GM23338 (cell line): ENCODE measurements around the gene PSD4. TPM values are rescaled to one million over a fixed set of nuclear protein-coding genes. Genes with fewer than 3 reads are reported as not detected.
A peak's percentile ranks its signal among the peaks of the same experiment; 100 is the strongest.

Experiments used
- ATAC-seq: fragments of 200-7000 bp; cut with Tn5 transposase; 3 replicates; pipeline ENCODE4 v1.9.1; 2020
- DNase-seq: peaks from one replicate; pipeline ENCODE4 v3.0.0-alpha.2; 2015; ENCODE audit warnings: low spot score
- H2AFZ ChIP-seq: fragments of 200-600 bp; sonication (generic); 2 replicates; pipeline ENCODE4 v1.8.0; 2016; ENCODE audit warnings: antibody characterized with exemption, mild to moderate bottlenecking, moderate library complexity
- H3F3A ChIP-seq: fragments of 200-600 bp; sonication (generic); replicated peaks from 2 replicates; pipeline ENCODE4 v1.8.0; 2017; ENCODE audit warnings: antibody characterized with exemption, mixed run types, low read depth
- H3K27ac ChIP-seq: fragments of 200-600 bp; sonication (generic); 2 replicates; pipeline ENCODE4 v1.6.1; 2016; ENCODE audit warnings: low read depth
- H3K27me3 ChIP-seq: fragments of 200-600 bp; sonication (generic); 2 replicates; pipeline ENCODE4 v1.8.0; 2016; ENCODE audit warnings: mild to moderate bottlenecking, mixed run types, moderate library complexity; ENCODE audit not compliant: insufficient read depth
- H3K36me3 ChIP-seq: fragments of 200-600 bp; sonication (generic); 2 replicates; pipeline ENCODE4 v1.8.0; 2016; ENCODE audit warnings: mild to moderate bottlenecking; ENCODE audit not compliant: insufficient read depth
- H3K4me1 ChIP-seq: fragments of 200-600 bp; sonication (generic); 2 replicates; pipeline ENCODE4 v1.8.0; 2016; ENCODE audit warnings: mild to moderate bottlenecking, moderate library complexity; ENCODE audit not compliant: insufficient read depth
- H3K4me2 ChIP-seq: fragments of 200-600 bp; sonication (generic); 2 replicates; pipeline ENCODE4 v1.7.1; 2017; ENCODE audit warnings: mixed run types
- H3K4me3 ChIP-seq: fragments of 200-600 bp; sonication (generic); 2 replicates; pipeline ENCODE4 v1.6.1; 2016; ENCODE audit warnings: mixed run types
- H3K79me2 ChIP-seq: fragments of 200-600 bp; sonication (generic); replicated peaks from 2 replicates; pipeline ENCODE4 v1.8.0; 2017; ENCODE audit warnings: mild to moderate bottlenecking; ENCODE audit not compliant: insufficient read depth
- H3K9me2 ChIP-seq: fragments of 200-600 bp; sonication (generic); 2 replicates; pipeline ENCODE4 v1.8.0; 2017; ENCODE audit not compliant: insufficient read depth
- H4K20me1 ChIP-seq: fragments of 200-600 bp; sonication (generic); replicated peaks from 2 replicates; pipeline ENCODE4 v1.8.0; 2017; ENCODE audit warnings: mild to moderate bottlenecking; ENCODE audit not compliant: insufficient read depth
- H3K27ac Mint-ChIP-seq: 2 replicates; pipeline ENCODE4 v1.8.0; 2020; ENCODE audit warnings: inconsistent platforms, mild to moderate bottlenecking, moderate library complexity, mixed read lengths
- H3K27me3 Mint-ChIP-seq: 3 replicates; pipeline ENCODE4 v1.8.0; 2022; ENCODE audit warnings: low read depth, mild to moderate bottlenecking, moderate library complexity, mixed read lengths, inconsistent platforms; ENCODE audit not compliant: insufficient read depth, poor library complexity
- H3K36me3 Mint-ChIP-seq: 3 replicates; pipeline ENCODE4 v1.8.0; 2021; ENCODE audit warnings: low read depth, mild to moderate bottlenecking, inconsistent platforms, moderate library complexity, mixed read lengths
- H3K4me1 Mint-ChIP-seq: 3 replicates; pipeline ENCODE4 v1.8.0; 2020; ENCODE audit warnings: mild to moderate bottlenecking, inconsistent platforms, mixed read lengths
- H3K4me3 Mint-ChIP-seq: 3 replicates; pipeline ENCODE4 v1.8.0; 2021; ENCODE audit warnings: moderate library complexity, mild to moderate bottlenecking, inconsistent platforms, mixed read lengths
- H3K9me3 Mint-ChIP-seq: 3 replicates; pipeline ENCODE4 v1.8.0; 2020; ENCODE audit warnings: moderate library complexity, mild to moderate bottlenecking, inconsistent platforms, mixed read lengths
- EZH2 ChIP-seq: fragments of 200-600 bp; sonication (generic); IDR thresholded peaks from one replicate; pipeline ENCODE4 v1.8.0; 2017; ENCODE audit warnings: antibody characterized with exemption, mild to moderate bottlenecking, low read depth; ENCODE audit not compliant: unreplicated experiment
- NANOG ChIP-seq: IDR thresholded peaks from 2 replicates; pipeline ENCODE4 v1.6.1; 2016; ENCODE audit warnings: antibody characterized with exemption, borderline replicate concordance
- POLR2AphosphoS5 ChIP-seq: IDR thresholded peaks from 2 replicates; pipeline ENCODE4 v1.6.1; 2016; ENCODE audit warnings: antibody characterized with exemption, low read depth
- STAT1 ChIP-seq: IDR thresholded peaks from one replicate; pipeline ENCODE4 v1.6.1; 2016; ENCODE audit warnings: antibody characterized with exemption; ENCODE audit not compliant: unreplicated experiment
- ZNF114 ChIP-seq: fragments of 250-450 bp; sonication (Bioruptor Pico); IDR thresholded peaks from 2 replicates; pipeline ENCODE4 v1.5.0; 2020; ENCODE audit warnings: mild to moderate bottlenecking, moderate library complexity
- ZNF331 ChIP-seq: fragments of 250-450 bp; sonication (Bioruptor Pico); IDR thresholded peaks from 2 replicates; pipeline ENCODE4 v1.5.0; 2020; ENCODE audit warnings: low read depth, mild to moderate bottlenecking, moderate library complexity
- polyA plus RNA-seq: library from polyadenylated mRNA; unstranded; fragments of >200 nt; fragmentation: Nextera tagmentation; extraction: Ambion mirVana; gene quantifications from 2 replicates; pipeline ENCODE4 v1.2.1, GENCODE V29; 2016
- total RNA-seq: library from RNA; depleted of rRNA; stranded (reverse); fragments of >200 nt; shearing (Covaris generic); gene quantifications from 2 replicates; pipeline ENCODE4 v1.2.3, GENCODE V29; 2014
- TF ChIP-seq, protein P1 (sequence below): IDR thresholded peaks from one replicate; pipeline ENCODE4 v1.6.1; 2018; ENCODE audit warnings: antibody characterized with exemption; ENCODE audit not compliant: unreplicated experiment
- TF ChIP-seq, protein P2 (sequence below), 2 experiments: fragments of 200-600 bp in 1 of 2; sonication (generic) in 1 of 2; conservative IDR thresholded peaks; 2 replicates each; pipeline versions ENCODE4 v1.5.1 to v1.6.1; 2016 to 2017; ENCODE audit warnings: antibody characterized with exemption in 2 of 2, low read depth in 2 of 2, mild to moderate bottlenecking in 2 of 2, moderate library complexity in 1 of 2
- TF ChIP-seq, protein P3 (sequence below): IDR thresholded peaks from 2 replicates; pipeline ENCODE4 v1.6.1; 2016; ENCODE audit warnings: antibody characterized with exemption

The PSD4 gene
- total and polyA plus RNA-seq, 2 experiments from 2014 or later: 0.06 to 0.66 TPM

DNA sequence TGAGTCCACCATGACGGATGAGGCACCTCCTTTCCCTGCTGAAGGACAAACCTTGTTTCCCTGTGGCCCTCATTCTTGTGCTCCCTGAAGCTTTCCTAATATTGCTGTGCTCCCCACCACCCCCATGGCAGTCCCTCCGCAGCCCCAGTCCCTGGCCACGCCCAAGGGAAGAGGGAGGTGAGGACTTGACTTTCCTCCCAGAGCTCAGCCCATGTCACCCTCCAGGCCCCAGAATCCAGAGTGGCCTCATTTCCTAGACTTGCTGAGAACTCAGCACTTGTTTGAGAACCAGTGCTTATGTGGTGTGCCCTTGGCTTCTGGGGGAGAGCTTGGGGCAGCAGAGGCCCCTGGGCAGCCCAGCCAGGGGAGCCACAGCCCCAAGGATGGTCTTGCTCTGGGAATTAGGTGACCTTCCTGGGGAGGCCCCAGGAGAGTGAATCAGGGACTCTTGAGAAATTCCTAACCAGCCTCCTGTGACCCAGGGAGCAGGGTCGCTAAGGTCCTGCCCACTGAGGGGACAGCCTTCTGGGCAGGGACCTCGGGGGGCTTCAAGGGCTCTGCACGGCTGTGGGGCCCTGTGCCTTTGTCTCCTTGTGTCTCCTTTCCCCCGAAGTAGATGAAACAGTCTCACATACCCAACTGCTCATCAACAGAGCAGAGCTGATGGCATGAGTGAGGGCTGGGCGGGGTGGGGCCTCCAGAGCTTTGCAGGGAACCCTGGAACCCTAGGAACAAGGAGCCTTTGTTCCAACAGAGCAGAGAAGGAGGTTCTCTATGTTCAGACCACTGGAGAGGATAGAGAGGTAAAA is 27.9 kb downstream of the PSD4 start (continued):
- TF ChIP-seq, protein P1, sequence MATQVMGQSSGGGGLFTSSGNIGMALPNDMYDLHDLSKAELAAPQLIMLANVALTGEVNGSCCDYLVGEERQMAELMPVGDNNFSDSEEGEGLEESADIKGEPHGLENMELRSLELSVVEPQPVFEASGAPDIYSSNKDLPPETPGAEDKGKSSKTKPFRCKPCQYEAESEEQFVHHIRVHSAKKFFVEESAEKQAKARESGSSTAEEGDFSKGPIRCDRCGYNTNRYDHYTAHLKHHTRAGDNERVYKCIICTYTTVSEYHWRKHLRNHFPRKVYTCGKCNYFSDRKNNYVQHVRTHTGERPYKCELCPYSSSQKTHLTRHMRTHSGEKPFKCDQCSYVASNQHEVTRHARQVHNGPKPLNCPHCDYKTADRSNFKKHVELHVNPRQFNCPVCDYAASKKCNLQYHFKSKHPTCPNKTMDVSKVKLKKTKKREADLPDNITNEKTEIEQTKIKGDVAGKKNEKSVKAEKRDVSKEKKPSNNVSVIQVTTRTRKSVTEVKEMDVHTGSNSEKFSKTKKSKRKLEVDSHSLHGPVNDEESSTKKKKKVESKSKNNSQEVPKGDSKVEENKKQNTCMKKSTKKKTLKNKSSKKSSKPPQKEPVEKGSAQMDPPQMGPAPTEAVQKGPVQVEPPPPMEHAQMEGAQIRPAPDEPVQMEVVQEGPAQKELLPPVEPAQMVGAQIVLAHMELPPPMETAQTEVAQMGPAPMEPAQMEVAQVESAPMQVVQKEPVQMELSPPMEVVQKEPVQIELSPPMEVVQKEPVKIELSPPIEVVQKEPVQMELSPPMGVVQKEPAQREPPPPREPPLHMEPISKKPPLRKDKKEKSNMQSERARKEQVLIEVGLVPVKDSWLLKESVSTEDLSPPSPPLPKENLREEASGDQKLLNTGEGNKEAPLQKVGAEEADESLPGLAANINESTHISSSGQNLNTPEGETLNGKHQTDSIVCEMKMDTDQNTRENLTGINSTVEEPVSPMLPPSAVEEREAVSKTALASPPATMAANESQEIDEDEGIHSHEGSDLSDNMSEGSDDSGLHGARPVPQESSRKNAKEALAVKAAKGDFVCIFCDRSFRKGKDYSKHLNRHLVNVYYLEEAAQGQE: no peak
- TF ChIP-seq ZNF331 (CRISPR knock-in tag): no peak
- TF ChIP-seq ZNF114 (CRISPR knock-in tag): no peak
- TF ChIP-seq POLR2AphosphoS5: no peak
- TF ChIP-seq NANOG: no peak
- no peak for TF ChIP-seq STAT1
- TF ChIP-seq, protein P2, sequence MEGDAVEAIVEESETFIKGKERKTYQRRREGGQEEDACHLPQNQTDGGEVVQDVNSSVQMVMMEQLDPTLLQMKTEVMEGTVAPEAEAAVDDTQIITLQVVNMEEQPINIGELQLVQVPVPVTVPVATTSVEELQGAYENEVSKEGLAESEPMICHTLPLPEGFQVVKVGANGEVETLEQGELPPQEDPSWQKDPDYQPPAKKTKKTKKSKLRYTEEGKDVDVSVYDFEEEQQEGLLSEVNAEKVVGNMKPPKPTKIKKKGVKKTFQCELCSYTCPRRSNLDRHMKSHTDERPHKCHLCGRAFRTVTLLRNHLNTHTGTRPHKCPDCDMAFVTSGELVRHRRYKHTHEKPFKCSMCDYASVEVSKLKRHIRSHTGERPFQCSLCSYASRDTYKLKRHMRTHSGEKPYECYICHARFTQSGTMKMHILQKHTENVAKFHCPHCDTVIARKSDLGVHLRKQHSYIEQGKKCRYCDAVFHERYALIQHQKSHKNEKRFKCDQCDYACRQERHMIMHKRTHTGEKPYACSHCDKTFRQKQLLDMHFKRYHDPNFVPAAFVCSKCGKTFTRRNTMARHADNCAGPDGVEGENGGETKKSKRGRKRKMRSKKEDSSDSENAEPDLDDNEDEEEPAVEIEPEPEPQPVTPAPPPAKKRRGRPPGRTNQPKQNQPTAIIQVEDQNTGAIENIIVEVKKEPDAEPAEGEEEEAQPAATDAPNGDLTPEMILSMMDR (conservative IDR thresholded peaks at IDR 0.05; ENCODE audit: low read depth in 2 of 2): no peak
- TF ChIP-seq, protein P3, sequence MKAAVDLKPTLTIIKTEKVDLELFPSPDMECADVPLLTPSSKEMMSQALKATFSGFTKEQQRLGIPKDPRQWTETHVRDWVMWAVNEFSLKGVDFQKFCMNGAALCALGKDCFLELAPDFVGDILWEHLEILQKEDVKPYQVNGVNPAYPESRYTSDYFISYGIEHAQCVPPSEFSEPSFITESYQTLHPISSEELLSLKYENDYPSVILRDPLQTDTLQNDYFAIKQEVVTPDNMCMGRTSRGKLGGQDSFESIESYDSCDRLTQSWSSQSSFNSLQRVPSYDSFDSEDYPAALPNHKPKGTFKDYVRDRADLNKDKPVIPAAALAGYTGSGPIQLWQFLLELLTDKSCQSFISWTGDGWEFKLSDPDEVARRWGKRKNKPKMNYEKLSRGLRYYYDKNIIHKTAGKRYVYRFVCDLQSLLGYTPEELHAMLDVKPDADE: no peak
- no peak for TF ChIP-seq EZH2

DNA sequence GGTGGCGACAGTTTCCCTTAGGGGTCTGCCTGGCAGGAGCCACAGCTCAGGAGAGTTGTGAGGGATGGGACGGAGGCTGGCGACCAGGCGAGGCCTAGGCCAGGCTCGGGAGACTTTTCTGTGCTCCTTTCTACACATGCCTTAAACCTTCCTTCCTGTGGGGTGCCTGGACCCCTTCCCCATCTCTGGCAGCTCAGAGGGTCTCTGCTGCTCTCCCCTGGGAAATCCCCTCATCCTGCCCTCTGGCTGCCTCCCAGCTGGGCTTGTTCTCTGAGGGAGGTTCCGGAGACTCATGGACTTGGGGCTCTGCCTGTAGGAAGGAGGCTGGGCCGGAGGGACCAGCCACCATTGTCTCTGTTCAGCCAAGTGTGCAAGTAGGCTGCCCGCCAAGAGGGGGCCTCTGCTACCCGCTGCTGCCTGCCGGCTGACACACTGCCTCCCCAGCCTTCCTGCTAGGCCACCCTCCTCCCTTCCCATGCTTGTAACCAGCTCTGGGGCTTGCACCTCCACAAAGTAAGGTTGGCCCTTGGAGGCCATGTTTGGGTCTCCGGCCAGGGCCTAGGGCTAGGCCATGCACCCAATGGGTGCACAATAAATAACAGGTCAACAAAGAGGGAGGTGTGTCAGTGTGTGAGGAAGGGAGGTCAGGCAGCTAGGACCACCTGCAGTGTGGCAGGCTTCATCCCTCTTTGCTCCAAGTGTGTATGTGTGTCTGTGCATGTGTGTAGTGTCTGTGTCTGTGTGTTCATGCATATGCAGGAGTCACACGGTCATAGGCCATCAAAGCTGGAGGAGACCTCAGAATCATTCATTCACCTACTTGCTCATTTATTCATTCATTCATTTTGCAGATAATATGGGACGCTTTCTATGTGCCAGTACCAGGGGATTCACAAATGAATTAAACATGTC is 28.8 kb downstream of the PSD4 start:
- H3K4me3 Mint-ChIP-seq: no peak overlapping the region
- H3K27ac ChIP-seq: no peak overlapping the region
- TF ChIP-seq, protein P2 (conservative IDR thresholded peaks at IDR 0.05; ENCODE audit: low read depth in 2 of 2): peak in 1 of 2 experiments; percentile 33; a peak in 2 of 4 replicates

More for the DNA sequence above, 28.8 kb downstream of the PSD4 start:
- Mint-ChIP-seq H3K27me3 (peaks cover 4% of the 10 kb centered on the region), H3K9me3 (no peaks in the 10 kb centered on the region), H3K27ac (no peak overlapping the region), H3K36me3 (no peaks in the 10 kb centered on the region), H3K4me1 (peaks cover 3% of the 10 kb centered on the region; the same call in 1 of the 3 replicates)
- ATAC-seq (no peak), DNase-seq (peak; percentile 26)
- Histone ChIP-seq H3K27me3 (no peaks in the 10 kb centered on the region), H3F3A (no peaks in the 10 kb centered on the region), H4K20me1 (no peaks in the 10 kb centered on the region), H3K79me2 (no peaks in the 10 kb centered on the region), H3K9me2 (no peaks in the 10 kb centered on the region), H3K36me3 (no peaks in the 10 kb centered on the region), H3K4me1 (no peaks in the 10 kb centered on the region), H3K4me2 (no peak overlapping the region), H3K4me3 (no peak overlapping the region), H2AFZ (no peak overlapping the region)
